DMS 273 treated with DMSO at 0.1 percent for 48 hours (cell line): Measurements from ENCODE around the gene CMA1.
"Not testable (repeated sequence)": the region's sequence is repeated elsewhere in the genome, so short reads cannot be mapped to it uniquely, and the experiment has no call there.

ENCODE experiments used
- DNase-seq: peaks from one replicate; lab custom pipeline; 2025; lab: John Stamatoyannopoulos, UW

Gene CMA1, protein sequence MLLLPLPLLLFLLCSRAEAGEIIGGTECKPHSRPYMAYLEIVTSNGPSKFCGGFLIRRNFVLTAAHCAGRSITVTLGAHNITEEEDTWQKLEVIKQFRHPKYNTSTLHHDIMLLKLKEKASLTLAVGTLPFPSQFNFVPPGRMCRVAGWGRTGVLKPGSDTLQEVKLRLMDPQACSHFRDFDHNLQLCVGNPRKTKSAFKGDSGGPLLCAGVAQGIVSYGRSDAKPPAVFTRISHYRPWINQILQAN

DNA sequence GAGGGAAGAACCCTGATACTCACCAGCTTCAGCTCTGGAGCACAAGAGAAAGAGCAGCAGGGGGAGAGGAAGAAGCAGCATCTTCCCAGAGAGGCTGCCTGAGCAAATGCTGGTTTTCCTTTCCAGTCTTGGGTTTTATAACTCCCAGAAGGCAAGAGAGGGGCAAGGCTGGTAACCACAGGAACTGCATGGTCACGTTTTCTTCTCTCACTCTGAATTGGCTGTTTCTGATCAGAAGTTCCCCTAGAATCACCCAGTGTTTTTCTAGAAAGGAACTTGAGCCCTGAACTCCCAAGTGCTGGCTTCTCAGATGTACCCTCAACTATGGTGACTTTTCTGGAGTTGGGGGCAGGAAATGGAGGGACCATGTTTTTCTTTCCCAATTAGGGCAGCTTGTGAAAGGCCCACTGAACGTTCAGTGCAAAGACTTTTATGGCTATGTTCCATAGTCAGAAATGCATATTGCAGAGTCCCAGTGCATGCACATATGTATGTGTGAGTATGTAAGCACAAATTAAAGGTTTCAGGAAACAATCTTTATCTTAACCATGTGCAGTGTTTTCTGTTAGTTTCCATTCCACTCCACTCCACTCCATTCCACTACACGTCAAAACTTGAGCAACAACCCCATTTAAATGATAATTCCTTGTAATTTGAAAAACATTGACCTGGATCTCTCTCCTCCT lies at the start of gene CMA1:
Gene CMA1, minus strand, starts transcription at position 111 of the 686 bp plus-strand sequence. Its CDS starts 30 bp downstream, at position 81.
- DNase-seq: no peak

DNA sequence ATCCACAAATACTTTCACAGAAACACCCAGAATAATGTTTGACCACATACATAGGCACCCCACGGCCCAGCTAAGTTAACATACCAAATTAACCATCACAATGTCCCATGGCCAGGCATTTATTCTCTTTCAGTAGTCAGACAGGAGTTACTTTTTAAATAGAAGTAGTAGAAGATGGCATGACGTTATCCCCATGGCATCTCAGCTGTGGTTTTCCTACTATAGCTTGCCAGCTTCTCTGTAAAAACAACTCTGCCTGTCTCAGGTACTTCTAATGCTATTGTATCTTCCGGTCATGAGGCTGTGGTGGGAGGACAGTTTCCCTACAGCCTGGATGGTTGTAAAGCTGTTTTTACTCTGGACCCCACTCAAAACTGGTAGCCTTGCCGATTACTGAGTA lies 48.7 kb upstream of the CMA1 start:
- DNase-seq: no peak

DNA sequence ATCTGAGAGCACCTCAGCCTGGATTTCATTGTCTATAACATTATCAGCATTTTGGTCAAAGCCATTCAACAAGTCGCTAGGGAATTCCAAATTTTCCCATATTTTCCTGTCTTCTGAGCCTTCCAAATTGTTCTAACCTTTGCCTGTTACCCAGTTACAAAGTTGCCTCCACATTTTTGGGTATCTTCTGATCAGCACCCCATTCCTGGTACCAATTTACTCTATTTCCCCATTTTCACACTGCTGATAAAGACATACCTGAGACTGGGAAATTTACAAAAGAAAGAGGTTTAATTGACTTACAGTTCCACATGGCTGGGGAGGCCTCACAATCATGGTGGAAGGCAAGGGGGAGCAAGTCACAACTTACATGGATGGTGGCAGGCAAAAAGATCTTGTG lies 41.0 kb upstream of the CMA1 start:
- not testable (repeated sequence) for DNase-seq

DNA sequence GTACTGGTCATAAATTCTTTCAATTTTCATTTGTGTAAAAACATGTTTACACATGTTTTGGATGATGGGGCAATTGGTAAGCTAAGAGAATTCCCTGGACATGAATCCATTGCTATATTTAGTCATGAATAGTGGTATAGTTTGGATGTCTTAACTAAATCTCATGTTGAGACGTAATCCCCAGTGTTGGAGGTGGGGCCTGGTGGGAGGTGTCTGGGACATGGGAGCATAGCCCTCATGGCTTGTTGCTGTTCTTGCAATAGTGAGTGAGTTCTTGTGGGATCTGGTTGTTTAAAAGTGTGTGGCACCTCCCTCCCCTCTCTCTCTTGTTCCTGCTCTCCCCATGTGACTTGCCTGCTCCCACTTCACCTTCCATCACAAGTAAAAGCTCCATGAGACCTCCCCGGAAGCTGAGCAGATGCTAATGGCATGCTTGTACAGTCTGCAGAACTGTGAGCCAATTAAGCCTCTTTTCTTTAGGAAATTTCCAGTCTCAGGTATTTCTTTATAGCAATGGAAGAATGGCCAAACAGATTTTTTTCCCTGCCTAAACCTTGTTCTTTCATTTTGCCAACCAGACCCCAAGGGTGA lies 34.4 kb upstream of the CMA1 start:
- no peak for DNase-seq

DNA sequence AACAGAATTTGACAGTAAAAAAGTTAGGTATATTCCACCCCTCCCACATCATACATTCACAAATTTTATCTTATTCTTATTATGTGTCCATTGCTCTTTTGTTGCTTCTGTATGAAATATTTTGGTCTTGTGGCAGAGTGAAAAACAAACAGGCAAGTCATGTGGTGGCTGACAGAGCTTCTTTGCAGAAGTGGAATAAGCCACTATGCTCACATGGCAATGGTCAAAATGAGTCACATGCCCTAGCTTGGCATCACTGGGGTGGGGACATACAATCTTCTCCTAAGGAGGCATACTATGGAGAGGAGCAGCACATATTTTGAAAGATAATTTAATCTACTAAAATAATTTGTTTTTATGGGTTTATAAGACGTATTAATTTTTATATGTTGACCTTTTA lies 27.7 kb upstream of the CMA1 start:
- no peak for DNase-seq

DNA sequence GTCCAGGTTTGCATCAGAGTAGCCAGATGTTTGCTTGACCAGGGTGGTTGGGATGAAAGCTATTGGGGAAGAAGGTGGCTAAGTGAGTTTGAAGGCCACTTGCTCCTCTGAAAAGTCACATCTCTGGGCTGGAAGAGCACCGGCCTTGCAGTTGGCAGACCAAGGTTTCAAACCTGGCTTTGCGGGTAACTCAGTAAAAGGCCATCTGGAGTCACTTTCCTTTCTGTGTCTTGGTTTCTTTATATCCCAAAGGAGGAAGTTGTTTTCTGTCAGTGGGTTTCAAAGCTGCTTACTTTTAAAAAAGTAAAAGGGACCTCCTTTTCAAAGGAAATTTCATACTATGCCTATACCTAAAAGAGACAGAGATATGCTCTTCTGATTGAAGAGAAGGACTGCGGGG lies 26.2 kb upstream of the CMA1 start:
- no peak for DNase-seq

DNA sequence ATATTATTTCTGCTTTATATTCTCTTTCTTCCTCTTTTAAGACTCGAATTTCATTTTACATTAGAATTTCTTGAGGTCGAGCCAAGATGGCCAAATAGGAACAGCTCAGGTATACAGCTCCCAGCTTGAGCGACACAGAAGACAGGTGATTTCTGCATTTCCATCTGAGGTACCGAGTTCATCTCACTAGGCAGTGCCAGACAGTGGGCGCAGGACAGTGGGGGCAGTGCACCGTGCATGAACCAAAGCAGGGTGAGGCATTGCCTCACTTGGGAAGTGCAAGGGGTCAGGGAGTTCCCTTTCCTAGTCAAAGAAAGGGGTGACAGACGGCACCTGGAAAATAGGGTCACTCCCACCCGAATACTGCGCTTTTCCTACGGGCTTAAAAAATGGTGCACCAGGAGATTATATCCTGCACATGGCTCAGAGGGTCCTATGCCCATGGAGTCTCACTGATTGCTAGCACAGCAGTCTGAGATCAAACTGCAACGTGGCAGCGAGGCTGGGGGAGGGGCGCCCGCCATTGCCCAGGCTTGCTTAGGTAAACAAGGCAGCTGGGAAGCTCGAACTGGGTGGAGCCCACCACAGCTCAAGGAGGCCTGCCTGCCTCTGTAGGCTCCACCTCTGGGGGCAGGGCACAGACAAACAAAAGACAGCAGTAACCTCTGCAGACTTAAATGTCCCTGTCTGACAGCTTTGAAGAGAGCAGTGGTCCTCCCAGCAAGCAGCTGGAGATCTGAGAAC lies 18.0 kb upstream of the CMA1 start:
- not testable (repeated sequence) for DNase-seq

DNA sequence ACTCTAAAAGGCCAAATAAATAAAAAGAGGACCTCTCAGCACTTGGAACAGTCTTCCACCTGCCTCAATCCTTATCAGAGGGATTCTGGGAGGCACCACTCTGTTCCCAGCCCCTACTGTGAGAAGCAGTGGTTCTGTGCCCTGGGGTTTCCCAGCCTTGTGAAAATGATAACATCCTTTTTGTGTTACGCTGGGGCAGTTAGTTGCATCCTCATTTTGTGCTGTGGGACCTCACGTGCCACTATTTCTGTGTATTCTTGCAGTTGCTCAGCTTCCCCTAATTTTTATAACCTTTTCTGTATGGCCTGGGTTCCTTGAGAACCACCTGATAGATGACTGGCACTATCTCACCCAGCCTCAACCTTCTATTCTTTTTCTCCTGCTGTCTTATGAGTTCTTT lies 10.8 kb upstream of the CMA1 start:
- no peak for DNase-seq

DNA sequence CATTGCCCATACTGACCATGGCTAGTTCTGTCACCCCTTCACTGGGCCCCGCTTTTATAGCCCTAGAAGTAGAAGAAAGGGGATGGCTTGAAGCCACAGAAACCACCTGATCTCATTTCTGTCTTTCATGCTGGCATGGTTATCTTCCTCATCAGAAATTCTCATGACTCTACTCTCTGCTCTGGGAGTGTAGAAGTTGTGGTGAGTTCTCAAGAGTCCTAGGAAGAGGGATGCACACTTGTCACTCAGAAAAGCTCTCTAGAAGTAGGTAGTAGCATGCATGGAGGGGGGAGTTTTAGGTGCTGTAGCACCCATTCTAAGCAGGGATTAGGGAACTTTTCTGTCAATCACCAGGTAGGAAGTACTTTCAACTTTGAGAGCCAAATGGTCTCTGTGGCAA lies 6.1 kb upstream of the CMA1 start:
- no peak for DNase-seq

DNA sequence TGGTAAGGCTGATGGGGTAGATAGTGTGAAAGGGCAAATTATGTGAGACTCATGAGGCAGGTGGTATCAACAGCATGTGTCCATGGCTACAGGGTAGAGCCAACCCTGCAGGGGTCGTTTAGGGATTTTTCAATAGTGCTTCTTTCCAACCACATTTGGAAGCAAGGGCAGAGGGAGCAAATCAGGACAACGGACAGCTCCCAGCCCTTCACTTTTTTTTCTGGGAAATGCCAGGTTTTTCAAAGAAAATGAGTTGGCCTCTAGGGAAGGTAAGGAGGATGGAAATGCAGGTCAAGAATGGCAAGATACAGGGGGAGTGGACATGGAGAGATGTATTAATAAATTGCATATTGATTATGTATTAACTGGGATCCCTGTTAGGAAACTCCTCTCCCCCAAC lies 4.9 kb upstream of the CMA1 start:
- no peak for DNase-seq

DNA sequence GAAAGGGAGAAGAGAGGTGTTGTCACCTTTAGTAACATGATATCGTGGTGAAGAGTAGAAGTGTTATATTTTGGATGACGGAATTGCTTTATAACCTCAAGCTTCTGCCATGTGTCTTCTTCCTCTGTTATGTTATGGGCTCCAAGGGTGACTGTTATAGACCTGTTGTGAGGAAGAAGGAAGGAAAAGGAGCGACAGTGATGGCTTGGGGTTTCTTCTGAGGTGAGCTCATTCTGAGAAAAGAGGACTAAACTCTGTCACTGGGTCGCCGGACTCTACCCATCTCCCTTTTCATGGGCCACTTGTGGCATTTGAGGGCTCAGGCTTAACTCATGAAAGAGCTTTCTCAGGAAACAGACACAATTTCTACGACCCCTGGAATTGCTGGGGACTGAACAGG lies 1.6 kb downstream of the CMA1 start:
- DNase-seq: no peak

DNA sequence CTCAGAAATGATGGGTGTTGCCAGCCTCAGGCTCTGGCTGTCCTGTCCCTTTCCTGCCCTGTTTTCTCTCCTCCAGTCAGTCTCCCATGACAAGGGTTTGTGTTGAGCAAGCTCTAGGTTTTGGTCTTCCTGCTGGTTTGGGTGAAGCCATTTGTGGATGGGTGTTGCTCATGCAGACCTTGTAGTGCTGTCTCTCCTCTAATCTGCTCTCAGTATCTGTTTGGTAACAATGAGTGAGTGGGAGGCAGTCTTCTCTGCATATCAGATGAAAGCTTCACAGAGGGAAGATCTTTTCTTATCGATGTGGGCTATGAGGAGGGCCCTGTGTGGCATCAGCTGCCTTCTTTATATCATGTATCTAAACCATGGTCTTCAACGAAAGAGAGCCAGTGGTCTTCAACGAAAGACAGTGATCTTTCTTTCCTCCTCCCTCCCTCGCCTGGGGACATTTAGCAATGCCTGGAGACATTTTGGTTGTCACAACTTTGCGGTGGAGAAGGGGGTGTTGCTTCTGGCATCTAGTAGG lies 3.6 kb downstream of the CMA1 start:
- DNase-seq: no peak

DNA sequence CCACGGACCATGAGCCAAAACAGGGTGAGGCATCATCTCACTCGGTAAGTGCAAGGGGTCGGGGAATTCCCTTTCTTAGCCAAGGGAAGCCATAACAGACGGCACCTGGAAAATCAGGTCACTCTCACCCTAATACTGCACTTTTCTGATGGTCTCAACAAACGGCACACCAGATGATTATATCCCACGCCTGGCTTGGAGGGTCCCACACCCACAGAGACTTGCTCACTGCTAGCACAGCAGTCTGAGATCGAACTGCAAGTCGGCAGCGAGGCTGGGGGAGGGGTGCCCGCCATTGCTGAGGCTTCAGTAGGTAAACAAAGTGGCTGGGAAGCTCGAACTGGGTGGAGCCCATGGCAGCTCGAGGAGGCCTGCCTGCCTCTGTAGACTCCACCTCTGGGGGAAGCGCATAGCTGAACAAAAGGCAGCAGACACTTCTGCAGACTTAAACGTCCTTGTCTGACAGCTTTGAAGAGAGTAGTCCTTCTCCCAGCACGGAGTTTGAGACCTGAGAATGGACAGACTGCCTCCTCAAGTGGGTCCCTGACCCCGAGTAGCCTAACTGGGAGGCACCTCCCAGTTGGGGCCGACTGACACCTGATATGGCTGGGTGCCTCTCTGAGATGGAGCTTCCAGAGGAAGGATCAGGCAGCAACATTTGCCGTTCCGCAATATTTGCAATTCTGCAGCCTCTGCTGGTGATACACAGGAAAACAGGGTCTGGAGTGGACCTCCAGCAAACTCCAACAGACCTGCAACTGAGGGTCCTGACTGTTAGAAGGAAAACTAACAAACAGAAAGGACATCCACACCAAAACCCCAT lies 16.3 kb downstream of the CMA1 start:
- DNase-seq: not testable (repeated sequence)

DNA sequence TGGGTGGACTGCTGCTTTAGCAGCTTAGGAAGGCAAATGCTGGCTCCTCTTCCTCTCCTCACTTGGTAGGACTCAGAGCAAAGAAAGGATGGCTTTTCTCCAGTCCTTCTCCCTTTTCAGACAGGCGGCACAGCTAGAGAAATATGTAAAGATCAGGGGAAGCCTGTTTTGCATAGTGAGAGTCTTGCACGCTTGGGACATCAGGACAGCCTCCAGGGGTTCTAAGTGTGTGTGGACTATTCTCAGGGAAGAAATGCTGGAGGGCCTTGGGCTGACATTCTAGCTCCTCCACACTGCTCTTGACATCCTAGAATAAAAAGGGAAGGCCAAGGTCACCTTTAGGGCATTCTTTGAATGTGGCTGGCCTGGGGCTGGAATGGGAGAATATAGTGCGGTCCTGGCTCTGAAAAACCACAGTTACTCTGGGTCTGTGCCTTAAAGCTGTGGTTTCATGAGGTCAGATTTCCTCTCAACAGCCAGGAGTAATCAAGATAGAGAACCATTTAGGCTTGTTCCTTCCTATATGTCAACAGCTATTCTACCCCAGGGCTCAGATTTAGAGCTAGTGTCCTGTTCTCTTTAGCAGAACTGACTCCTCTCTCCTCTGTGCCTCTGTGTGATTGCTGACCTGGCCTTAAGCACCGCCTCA lies 24.3 kb downstream of the CMA1 start:
- no peak for DNase-seq

DNA sequence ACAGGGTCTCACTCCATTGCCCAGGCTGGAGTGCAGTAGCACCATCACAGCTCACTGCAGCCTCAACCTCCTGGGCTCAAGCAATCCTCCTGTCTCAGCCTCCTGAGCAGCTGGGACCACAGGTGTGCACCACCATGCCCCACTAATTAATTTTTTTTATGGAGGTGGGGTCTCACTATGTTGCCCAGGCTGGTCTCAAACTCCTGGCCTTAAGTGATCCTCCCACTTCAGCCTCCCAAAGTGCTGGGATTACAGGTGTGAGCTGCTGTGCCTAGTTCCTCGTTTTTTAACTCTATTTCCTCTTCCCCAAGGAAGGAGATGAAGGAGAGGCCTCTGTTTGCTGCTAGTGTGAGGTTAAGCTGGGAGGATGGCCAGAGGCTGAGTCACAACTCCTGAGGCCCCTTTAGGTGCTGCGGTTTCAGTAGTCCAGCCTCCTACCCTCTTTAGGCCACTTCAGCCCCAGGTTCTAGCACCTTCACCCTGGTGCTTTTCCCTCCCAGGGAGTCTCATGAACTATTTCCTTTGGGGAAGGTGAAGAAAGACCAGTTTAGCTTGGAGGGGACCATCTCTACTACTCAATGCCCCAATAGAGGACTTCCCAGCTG lies 25.3 kb downstream of the CMA1 start:
- not testable (repeated sequence) for DNase-seq

DNA sequence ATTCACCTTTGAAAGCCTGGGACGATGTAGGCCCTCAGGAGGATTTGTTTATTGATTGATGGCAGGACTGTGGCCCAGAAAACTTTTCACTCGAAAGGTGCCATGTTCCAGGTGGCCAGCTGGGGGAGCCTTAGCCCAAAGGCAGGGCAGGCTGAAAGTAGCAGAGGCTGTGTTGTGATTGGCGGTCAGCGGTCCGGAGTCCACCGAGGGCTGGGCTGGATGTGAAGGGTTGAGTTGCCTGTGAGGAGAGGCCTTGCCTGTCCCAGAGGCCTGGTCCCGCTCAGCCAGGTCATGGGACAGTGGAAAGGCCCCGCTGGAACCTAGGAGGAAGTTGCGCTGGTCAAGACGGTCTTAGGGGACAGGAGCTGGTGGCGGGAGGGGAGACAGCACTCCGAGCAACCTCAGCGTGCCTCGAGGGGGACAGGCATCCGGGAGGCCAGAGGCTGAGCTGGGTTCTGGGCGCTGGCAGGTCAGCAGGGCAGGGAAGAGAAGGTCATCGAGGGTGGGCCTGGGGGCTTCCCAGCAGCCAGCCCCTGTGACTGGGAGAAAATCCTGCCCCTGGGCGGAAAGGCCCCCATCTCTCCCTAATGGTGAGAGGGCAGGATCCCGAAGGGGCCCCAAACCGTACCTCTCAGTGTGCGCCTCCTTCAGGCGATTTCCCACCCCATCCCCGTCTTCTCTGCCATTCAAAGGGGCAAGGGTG lies 26.3 kb downstream of the CMA1 start:
- DNase-seq: no peak

DNA sequence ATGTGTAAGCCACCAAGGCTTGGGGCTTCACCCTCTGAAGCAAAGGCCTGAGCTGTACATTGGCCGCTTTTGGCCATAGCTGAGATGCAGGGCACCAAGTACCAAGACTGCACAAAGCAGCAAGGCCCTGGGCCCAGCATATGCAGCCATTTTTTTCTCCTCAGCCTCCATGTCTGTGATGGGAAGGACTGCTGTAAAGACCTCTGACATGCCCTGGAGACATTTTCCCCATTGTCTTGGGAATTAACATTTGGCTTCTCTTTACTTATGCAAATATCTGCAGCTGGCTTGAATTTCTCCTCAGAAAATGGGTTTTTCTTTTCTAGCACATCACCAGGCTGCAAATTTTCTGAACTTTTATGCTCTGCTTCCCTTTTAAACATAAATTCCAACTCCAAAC lies 28.1 kb downstream of the CMA1 start:
- not testable (repeated sequence) for DNase-seq

DNA sequence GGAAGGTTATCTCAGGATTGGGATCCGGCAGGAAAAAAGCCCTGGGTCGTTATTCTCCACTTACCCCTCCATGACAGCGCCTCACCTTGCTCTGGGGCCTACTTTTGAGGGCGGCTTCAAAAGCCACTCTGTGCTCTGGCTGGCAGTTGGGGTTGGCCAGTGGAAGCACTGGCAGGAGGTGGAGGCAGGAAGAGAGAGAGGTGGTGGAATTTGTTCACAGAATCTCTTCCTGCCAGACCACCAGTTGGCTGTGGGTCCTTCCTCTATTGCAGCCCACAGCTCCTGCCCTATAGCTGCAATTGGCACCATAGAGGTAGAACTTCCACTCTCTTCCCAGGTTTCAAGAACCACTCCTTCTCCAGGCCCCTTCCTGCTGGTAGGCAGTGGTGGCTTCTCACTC lies 32.8 kb downstream of the CMA1 start:
- no peak for DNase-seq

DNA sequence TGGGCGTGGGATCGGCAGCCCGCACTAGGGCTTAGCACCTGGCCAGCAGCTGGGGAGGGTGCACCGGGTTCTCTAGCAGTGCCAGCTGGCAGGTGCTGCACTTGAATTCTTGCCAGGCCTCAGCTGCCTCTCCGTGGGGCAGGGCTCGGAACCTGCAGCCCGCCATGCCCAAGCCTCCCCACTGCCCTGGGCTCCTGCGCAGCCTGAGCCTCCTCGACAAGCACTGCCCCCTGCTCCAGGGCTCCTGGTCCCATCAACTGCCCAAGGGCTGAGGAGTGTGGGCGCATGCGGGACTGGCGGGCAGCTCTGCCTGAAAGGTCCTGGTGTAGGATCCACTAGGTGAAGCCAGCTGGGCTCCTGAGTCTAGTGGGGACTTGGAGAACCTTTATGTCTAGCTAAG lies 34.9 kb downstream of the CMA1 start:
- DNase-seq: no peak

DNA sequence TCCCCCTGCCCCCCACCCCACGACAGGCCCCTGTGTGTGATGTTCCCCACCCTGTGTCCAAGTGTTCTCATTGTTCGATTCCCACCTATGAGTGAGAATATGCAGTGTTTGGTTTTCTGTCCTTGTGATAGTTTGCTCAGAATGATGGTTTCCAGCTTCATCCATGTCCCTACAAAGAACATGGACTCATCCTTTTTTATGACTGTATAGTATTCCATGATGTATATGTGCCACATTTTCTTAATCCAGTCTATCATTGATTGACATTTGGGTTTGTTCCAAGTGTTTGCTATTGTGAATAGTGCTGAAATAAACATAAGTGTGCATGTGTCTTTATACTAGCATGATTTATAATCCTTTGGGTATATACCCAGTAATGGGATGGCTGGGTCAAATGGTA lies 37.6 kb downstream of the CMA1 start:
- not testable (repeated sequence) for DNase-seq
